ENCODE data around the gene PPP1R36.

DNA sequence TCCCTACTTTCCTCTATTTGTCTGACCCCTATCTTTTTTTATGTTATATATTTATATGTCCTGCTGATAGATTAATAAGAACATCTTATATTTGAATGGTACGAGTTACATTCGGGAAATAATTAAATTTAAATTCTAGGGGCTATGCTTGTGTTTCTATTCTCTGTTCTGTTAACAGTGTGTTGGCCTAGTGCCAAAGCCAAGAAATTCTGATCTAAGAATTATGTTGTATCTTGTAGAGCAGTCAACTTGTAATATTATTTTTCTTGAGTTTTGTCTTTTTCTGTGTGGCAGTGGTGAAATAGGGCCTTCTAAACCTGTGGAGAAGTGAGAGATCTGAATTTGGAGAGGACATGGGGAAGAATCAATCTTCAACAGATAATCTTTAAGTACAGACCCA, 18.2 kb upstream of the PPP1R36 start:
- TF ChIP-seq CTCF (IDR thresholded peaks at IDR 0.05): no peak
- no peak for TF ChIP-seq POLR2A (IDR thresholded peaks at IDR 0.05)
